Glutamatergic neuron (in vitro differentiated cells): ENCODE data around the gene CNOT6. TPM values are rescaled to one million over a fixed set of nuclear protein-coding genes. Genes with fewer than 3 reads are reported as not detected.

Experiments used
- DNase-seq: peaks from one replicate; pipeline ENCODE4 v3.0.0; 2022
- H3K27ac Mint-ChIP-seq: one replicate; pipeline ENCODE4 v1.8.0; 2020; ENCODE audit warnings: mild to moderate bottlenecking, mixed read lengths, inconsistent platforms; ENCODE audit not compliant: unreplicated experiment
- H3K27me3 Mint-ChIP-seq: one replicate; pipeline ENCODE4 v1.8.0; 2020; ENCODE audit warnings: mild to moderate bottlenecking, moderate library complexity, mixed read lengths, inconsistent platforms; ENCODE audit not compliant: unreplicated experiment
- H3K36me3 Mint-ChIP-seq: one replicate; pipeline ENCODE4 v1.8.0; 2020; ENCODE audit warnings: mild to moderate bottlenecking, mixed read lengths, inconsistent platforms; ENCODE audit not compliant: unreplicated experiment
- H3K4me1 Mint-ChIP-seq: one replicate; pipeline ENCODE4 v1.8.0; 2020; ENCODE audit warnings: mild to moderate bottlenecking, low read depth, mixed read lengths, inconsistent platforms; ENCODE audit not compliant: unreplicated experiment
- H3K4me3 Mint-ChIP-seq: one replicate; pipeline ENCODE4 v1.8.0; 2020; ENCODE audit warnings: mild to moderate bottlenecking, mixed read lengths, inconsistent platforms; ENCODE audit not compliant: unreplicated experiment
- H3K9me3 Mint-ChIP-seq: one replicate; pipeline ENCODE4 v1.8.0; 2020; ENCODE audit warnings: mild to moderate bottlenecking, moderate library complexity, mixed read lengths, inconsistent platforms; ENCODE audit not compliant: unreplicated experiment
- total RNA-seq: library from RNA; stranded (reverse); fragmentation: NEBNext Ultra II Directional; extraction: Animal tissue kit (Norgen Biotek cat#: 25700); gene quantifications from one replicate; pipeline ENCODE4 v1.2.1, GENCODE V29; 2021; ENCODE audit not compliant: unreplicated experiment
- TF ChIP-seq, protein P1 (sequence below): fragments of 200-600 bp; sonication (generic); IDR thresholded peaks from one replicate; pipeline ENCODE4 v1.5.0; 2021; ENCODE audit not compliant: partially characterized antibody, unreplicated experiment

Gene CNOT6
- total RNA-seq, 1 donor from 2014 or later = 62.0 TPM

DNA sequence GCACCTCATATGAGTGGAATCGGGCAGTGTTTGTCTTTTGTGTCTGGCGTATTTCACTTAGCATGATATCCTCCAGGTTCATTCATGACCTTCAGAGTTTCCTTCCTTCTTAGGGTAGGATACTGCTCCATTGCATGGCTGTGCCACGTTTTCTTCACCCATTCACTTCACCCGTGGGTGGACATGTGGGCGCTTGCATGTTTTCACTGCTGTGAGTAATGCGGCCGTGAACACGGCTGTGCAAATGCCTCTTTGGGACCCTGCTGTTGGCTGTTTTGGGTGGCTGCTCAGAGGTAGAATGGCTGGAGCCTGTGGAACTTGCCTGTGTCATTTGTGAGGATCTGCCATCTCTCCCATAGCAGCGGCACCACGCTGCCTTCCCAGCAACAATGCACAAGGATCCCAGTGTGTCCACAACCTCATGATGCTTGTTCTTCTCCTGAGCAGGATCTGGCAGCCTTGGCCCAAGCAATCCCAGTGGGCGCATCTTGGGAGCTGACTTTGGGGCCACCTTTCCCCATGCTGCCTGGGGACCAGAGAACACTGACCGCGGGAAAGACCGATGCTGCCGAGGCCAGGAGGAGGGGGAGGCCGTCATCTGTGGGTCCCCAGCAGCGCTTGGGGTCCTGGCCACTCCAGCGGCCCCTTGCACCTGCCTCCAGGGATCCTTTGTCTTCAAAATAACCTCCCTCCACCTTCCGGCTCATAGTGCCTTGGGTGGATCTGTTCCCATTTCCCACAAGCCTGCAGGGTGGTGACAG lies 99.4 kb downstream of the CNOT6 start:
- H3K27ac Mint-ChIP-seq = no peak overlapping the region
- H3K27me3 Mint-ChIP-seq = peaks cover 30% of the 10 kb centered on the region
- H3K9me3 Mint-ChIP-seq = peaks cover 2% of the 10 kb centered on the region
- H3K36me3 Mint-ChIP-seq = no peaks in the 10 kb centered on the region
- H3K4me3 Mint-ChIP-seq = no peak overlapping the region
- DNase-seq = no peak
- H3K4me1 Mint-ChIP-seq = no peaks in the 10 kb centered on the region
- TF ChIP-seq, protein P1, sequence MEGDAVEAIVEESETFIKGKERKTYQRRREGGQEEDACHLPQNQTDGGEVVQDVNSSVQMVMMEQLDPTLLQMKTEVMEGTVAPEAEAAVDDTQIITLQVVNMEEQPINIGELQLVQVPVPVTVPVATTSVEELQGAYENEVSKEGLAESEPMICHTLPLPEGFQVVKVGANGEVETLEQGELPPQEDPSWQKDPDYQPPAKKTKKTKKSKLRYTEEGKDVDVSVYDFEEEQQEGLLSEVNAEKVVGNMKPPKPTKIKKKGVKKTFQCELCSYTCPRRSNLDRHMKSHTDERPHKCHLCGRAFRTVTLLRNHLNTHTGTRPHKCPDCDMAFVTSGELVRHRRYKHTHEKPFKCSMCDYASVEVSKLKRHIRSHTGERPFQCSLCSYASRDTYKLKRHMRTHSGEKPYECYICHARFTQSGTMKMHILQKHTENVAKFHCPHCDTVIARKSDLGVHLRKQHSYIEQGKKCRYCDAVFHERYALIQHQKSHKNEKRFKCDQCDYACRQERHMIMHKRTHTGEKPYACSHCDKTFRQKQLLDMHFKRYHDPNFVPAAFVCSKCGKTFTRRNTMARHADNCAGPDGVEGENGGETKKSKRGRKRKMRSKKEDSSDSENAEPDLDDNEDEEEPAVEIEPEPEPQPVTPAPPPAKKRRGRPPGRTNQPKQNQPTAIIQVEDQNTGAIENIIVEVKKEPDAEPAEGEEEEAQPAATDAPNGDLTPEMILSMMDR = no peak

DNA sequence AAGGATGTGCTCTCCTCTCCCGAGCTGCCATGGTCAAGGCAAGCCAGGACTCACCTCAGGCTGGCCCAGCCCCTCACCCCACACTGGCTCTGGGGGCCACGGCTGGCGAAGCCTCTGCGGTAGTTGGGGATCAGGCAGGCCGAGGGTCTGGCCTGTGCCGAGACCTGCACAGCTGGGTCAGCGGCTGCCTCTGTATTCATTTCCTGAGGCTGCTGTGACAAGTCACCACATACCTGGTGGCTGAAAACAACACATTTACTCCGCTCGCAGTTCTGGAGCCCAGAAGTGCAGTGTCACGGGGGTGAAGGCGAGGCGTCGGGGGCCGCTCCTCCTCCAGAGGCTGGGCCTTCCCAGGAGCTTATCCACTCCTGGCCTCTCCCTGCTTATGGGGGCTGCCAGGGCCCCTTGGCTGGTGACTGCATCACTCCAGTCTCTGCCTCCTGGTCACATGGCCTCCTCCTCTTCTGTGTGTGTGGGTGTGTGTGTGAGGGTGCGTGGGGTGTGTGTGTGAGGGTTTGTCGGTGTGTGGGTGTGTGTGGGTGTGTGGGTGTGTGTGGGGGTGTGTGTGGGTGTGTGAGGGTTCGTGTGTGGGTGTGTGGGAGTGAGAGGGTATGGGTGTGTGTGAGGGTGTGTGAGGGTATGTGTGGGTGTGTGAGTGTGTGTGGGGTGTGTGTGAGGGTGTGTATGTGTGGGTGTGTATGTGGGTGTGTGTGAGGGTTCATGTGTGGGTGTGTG lies 100.3 kb downstream of the CNOT6 start:
- Mint-ChIP-seq H3K9me3 (peaks cover 2% of the 10 kb centered on the region), H3K36me3 (no peaks in the 10 kb centered on the region), H3K27me3 (peaks cover 22% of the 10 kb centered on the region), H3K27ac (no peak overlapping the region), H3K4me3 (no peak overlapping the region), H3K4me1 (no peaks in the 10 kb centered on the region)
- TF ChIP-seq, protein P1 = no peak
- no peak for DNase-seq

DNA sequence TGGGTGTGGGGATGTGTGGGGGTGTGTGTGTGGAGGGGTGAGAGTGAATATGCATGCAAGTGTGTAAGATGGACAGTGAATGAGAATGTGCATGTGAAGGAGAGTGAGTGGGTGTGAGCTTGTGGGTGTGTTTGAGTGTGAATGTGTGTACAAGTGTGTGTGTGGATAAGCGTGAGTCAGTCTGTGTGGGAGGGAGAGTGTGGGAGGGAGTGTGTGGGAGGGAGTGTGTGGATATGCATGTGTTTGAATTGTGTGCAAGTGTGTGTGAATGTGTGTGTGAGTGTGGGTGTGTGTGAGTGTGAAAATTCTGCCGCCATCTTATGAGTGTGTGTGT lies 100.8 kb downstream of the CNOT6 start:
- Mint-ChIP-seq H3K36me3 (no peaks in the 10 kb centered on the region), H3K27me3 (peaks cover 18% of the 10 kb centered on the region), H3K9me3 (no peaks in the 10 kb centered on the region), H3K4me1 (no peaks in the 10 kb centered on the region), H3K27ac (no peak overlapping the region), H3K4me3 (no peak overlapping the region)
- DNase-seq = no peak
- TF ChIP-seq, protein P1 = no peak

DNA sequence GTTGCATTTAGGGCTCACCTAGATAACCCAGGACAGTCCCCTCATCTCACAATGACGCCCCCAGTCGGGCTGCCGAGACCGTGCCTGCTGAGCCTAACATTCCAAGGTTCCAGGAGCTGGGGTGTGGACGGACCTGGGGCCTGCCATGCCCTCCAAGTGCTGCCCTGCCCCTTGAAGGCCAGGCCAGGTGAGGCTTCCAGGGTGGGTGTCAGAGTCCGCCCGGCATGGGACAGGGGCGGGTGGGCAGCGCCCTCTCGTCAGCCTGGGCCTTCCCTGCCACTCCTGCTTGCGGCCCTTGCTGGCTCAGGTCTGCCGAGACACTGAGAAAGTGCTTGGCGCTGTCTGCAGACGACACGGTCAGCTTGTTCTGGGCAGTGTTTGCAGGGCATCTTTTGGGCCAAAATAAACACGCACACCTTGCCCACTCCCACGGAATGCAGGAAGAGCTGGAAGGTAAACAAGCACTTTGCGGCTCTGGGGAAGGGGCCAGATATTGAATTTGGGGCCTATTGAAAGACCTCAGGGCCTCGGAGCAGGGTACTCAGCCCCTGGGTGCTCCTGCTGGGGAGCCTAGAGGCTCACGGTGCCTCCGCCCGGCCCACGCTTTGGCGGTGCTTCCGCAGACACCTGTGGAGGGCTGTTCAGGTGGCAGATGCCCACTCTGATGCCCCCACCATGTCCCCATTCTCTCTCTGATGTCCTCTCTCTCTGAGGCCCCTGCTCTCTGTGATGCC lies 101.4 kb downstream of the CNOT6 start:
- no peaks in the 10 kb centered on the region for H3K4me1 Mint-ChIP-seq
- DNase-seq = no peak
- peaks cover 1% of the 10 kb centered on the region for H3K9me3 Mint-ChIP-seq
- no peaks in the 10 kb centered on the region for H3K36me3 Mint-ChIP-seq
- TF ChIP-seq, protein P1 = no peak
- H3K27me3 Mint-ChIP-seq = peaks cover 18% of the 10 kb centered on the region
- no peak overlapping the region for H3K27ac Mint-ChIP-seq
- H3K4me3 Mint-ChIP-seq = no peak overlapping the region
